Skeletal muscle satellite cell (primary cell): Measurements from ENCODE around the gene TMIE.
"Not testable (repeated sequence)": the region's sequence is repeated elsewhere in the genome, so short reads cannot be mapped to it uniquely, and the experiment has no call there.

Experiments
- H3K27me3 ChIP-seq: 2 replicates; pipeline ENCODE4 v1.7.0; 2013; ENCODE audit warnings: low read length; ENCODE audit not compliant: control insufficient read depth, insufficient read depth
- H3K36me3 ChIP-seq: 2 replicates; pipeline ENCODE4 v1.7.0; 2013; ENCODE audit warnings: mild to moderate bottlenecking, control low read depth, low read length; ENCODE audit not compliant: insufficient read depth
- H3K4me1 ChIP-seq: 2 replicates; pipeline ENCODE4 v1.7.0; 2013; ENCODE audit warnings: low read length; ENCODE audit not compliant: control insufficient read depth, insufficient read depth
- H3K4me2 ChIP-seq: 2 replicates; pipeline ENCODE4 v1.7.0; 2013; ENCODE audit warnings: mild to moderate bottlenecking, low read length
- H3K4me3 ChIP-seq: 2 replicates; pipeline ENCODE4 v1.7.0; 2013; ENCODE audit warnings: low read length
- H3K9ac ChIP-seq: 2 replicates; pipeline ENCODE4 v1.7.0; 2013; ENCODE audit warnings: mild to moderate bottlenecking, low read depth, low read length, moderate library complexity
- H3K9me3 ChIP-seq: replicated peaks from 2 replicates; pipeline ENCODE4 v1.7.0; 2013; ENCODE audit warnings: mild to moderate bottlenecking, control low read depth, low read length

TMIE gene

DNA sequence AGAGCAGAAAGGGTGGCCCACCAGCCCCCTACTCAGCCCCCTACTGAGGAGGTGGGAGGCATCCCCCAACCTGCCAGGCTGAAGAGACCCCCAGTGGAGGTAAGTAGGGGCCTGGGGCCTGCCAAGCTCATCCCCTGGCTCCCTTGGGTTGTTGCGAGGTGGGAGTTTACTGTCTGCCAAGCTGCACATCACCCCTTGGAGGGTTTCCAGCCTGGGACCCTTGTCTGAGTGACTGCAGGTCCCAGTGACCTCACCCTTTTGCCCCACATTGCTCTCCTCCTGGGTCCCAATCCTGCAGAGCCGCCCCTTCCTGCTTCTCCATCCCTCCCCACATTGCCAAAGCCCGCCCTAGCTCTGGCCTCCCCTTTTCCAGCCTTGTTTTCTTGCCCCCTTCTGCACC is 6.7 kb upstream of the TMIE start:
- Histone ChIP-seq H3K4me1 (peaks cover 9% of the 10 kb centered on the region), H3K9ac (no peak overlapping the region), H3K9me3 (no peaks in the 10 kb centered on the region), H3K36me3 (no peaks in the 10 kb centered on the region), H3K4me3 (no peak overlapping the region), H3K4me2 (no peak overlapping the region), H3K27me3 (peaks cover 18% of the 10 kb centered on the region)

GRCh38 chr3:46695177-46695961 is 5.8 kb upstream of the TMIE start:
- H3K36me3 ChIP-seq, result no peaks in the 10 kb centered on the region
- no peak overlapping the region for H3K4me2 ChIP-seq
- H3K9me3 ChIP-seq, result no peaks in the 10 kb centered on the region
- H3K4me1 ChIP-seq, result peaks cover 9% of the 10 kb centered on the region
- no peak overlapping the region for H3K9ac ChIP-seq
- no peak overlapping the region for H3K4me3 ChIP-seq
- peaks cover 22% of the 10 kb centered on the region for H3K27me3 ChIP-seq

DNA sequence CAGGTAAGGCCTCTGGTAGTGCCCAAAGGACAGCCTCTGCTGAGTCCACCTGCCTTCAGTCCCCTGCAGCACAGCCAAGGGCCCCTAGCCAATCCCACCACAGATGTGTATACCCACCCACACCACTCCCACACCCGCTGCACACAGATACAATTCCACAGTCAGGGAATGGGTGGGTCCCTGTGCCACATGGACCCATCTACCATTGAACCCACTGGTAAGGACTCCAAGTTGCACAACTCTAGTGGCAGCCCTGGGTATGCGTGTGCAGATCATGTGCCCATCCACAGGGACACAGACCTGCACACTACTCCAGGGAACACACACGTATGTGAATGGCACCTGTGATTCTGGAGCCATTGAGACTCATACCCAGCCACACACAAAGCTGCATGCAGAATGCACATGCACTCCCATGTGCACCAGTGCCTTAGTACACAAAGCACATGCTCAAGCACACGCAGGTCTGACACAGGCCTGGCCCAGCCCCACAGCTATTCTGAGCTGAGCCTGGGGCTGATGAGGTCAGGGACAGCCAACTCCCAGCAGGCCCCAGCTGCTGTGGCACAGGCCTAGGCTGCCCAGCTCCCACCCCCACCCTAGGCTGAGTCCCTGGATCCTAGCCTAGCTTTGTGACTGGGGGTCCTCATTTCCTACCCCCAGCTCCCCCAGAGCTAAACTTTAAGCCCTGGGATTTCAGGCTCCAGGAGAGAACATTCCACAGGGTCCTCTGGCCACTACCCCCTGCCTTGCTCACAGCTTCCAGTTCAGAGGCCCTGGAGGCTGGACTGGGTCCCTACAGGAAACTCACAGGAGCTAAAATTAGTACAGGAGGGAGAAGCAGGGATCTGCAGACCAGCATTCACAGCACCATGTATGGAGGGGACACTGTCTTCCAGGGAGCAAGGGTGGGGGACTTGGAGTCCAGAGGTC is 5.0 kb upstream of the TMIE start:
- Histone ChIP-seq H3K4me2 (no peak overlapping the region), H3K9ac (no peak overlapping the region), H3K4me3 (no peak overlapping the region), H3K4me1 (peaks cover 9% of the 10 kb centered on the region), H3K9me3 (no peaks in the 10 kb centered on the region), H3K36me3 (no peaks in the 10 kb centered on the region), H3K27me3 (peaks cover 27% of the 10 kb centered on the region)

GRCh38 chr3:46699676-46700523 is 1.3 kb upstream of the TMIE start:
- no peaks in the 10 kb centered on the region for H3K4me1 ChIP-seq

DNA sequence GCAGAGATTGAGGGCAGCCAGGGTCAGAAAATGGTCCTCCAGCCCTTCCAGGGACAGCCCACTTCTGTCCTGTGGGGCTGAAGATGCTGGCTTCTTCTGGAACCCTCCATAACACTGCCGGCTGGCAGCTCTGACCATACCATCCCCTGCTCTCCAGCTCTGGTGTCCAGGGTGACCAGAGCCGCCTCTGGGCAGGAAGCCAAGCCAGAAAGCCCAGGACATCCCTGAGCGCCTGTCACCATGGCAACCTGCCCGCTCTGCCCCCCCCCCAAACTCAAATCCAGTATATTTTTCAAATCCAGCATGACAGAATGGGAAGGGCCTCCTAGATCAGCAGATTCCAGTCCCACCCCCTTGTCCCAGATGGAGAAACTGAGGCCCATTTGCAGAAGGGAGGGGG is 420 bp upstream of the TMIE start:
- H3K27me3 ChIP-seq, result peaks cover 47% of the 10 kb centered on the region
- no peak overlapping the region for H3K4me3 ChIP-seq
- H3K9ac ChIP-seq, result no peak overlapping the region

More at GRCh38 chr3:46699676-46700523, 1.3 kb upstream of the TMIE start:
- Histone ChIP-seq H3K27me3 (peaks cover 44% of the 10 kb centered on the region), H3K4me2 (no peak overlapping the region), H3K9me3 (no peaks in the 10 kb centered on the region), H3K36me3 (no peaks in the 10 kb centered on the region), H3K4me3 (no peak overlapping the region), H3K9ac (no peak overlapping the region)

DNA sequence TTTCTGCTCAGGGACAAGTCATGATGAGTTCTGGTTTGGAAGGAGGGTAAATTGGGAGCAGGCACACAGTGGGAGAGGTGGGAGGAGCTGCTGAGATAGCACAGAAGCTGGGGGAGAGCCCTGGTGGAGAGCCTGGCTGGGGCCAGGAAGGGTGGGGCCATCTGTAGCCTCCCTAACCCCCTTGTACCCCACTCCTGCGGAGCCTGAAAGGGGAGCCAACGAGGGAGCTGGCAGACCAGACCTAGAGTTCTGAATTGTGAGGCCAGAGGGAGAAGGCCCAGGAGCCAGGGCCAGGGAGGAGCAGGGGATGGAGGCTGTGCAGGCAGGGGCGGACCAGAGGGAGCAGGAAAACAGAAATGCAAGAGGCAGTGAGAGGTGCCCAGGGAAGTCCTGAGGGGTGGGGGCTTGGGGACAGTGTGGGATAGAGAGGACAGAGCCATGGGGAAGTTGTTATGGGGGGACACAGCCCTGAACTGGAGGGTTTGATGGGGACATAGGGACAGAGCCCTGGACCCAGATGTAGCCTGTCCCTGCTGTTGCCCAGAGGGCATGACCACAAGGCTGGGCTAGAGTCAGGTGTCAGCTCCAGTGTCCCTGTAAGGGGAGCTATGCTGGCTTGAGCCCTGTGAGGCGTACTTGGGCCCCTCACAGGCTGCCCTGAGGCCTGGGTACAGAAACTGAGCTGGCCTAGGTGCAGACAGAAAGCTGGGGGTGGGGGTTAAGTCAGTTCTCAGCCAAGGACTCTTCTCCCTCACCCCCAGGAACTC is 1.2 kb downstream of the TMIE start:
- Histone ChIP-seq H3K36me3 (no peaks in the 10 kb centered on the region), H3K9ac (no peak overlapping the region), H3K27me3 (peaks cover 47% of the 10 kb centered on the region), H3K4me1 (peaks cover 2% of the 10 kb centered on the region), H3K4me2 (no peak overlapping the region), H3K4me3 (no peak overlapping the region), H3K9me3 (no peaks in the 10 kb centered on the region)

More for the DNA sequence above, 420 bp upstream of the TMIE start:
- H3K36me3 ChIP-seq, result no peaks in the 10 kb centered on the region
- no peak overlapping the region for H3K4me2 ChIP-seq
- no peaks in the 10 kb centered on the region for H3K4me1 ChIP-seq
- no peaks in the 10 kb centered on the region for H3K9me3 ChIP-seq

- Histone ChIP-seq H3K9me3 (no peaks in the 10 kb centered on the region), H3K9ac (no peak overlapping the region), H3K36me3 (no peaks in the 10 kb centered on the region), H3K4me3 (no peak overlapping the region), H3K4me1 (peaks cover 2% of the 10 kb centered on the region), H3K27me3 (peaks cover 47% of the 10 kb centered on the region), H3K4me2 (no peak overlapping the region)
Measured at GRCh38 chr3:46703013-46703520, 1.9 kb downstream of the TMIE start.

DNA sequence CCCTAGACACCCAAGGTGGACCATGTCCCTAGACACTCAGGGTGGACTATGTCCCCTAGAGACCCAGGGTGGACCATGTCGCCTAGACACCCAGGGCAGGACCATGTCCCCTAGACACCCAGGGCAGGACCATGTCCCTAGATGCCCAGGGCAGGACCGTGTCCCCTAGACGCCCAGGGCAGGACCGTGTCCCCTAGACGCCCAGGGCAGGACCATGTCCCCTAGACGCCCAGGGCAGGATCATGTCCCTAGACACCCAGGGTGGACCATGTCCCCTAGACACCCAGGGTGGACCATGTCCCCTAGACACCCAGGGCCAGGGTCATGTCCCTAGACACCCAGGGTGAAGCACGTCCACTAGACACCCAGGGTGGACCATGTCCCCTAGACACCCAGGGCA is 3.2 kb downstream of the TMIE start:
- H3K4me3 ChIP-seq, H3K9ac ChIP-seq, H3K9me3 ChIP-seq, H3K36me3 ChIP-seq, H3K4me1 ChIP-seq, H3K4me2 ChIP-seq: not testable (repeated sequence)
- H3K27me3 ChIP-seq, result peaks cover 46% of the 10 kb centered on the region

GRCh38 chr3:46705022-46705530 is 3.9 kb downstream of the TMIE start:
- Histone ChIP-seq H3K36me3 (no peaks in the 10 kb centered on the region), H3K9me3 (no peaks in the 10 kb centered on the region), H3K4me3 (no peak overlapping the region), H3K27me3 (peaks cover 39% of the 10 kb centered on the region), H3K4me1 (peaks cover 2% of the 10 kb centered on the region), H3K9ac (no peak overlapping the region), H3K4me2 (no peak overlapping the region)

DNA sequence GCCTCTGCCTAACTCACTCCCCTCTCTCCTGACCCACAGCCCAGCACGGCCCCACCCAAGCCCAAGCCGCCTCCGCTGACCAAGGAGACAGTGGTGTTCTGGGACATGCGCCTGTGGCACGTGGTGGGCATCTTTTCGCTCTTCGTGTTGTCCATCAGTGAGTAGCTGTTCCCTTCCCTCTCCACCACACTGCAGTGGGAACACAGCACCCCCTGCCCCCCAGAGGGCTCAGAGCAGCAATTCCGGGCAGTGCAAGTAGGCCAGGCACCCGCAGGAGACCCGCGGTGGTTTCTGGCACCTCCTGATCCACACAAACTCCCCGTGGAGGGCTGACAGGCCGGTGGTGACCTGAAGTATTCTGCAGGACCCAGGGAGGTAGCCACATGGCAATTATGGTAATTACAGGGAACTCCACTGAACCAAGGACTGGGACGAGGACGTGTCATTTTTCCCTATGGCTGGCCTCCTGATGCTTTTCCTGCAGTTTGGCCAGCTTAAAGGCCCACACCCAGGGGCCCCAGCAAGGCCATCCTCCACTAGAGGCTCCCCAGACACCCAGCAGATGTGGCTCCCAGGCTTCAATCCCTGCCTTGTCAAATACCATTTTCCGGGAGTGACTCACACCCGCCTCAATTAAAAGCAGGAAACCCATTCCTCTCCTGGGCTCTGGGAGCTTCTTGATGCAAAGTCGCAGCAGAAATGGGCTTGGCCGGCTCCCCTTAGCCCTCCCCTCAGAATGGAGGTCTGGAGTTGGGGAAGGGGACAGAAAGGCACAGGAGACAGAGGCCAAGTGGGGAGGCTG is 4.8 kb downstream of the TMIE start:
- Histone ChIP-seq H3K36me3 (no peaks in the 10 kb centered on the region), H3K4me2 (no peak overlapping the region), H3K4me3 (no peak overlapping the region), H3K9ac (no peak overlapping the region), H3K27me3 (peaks cover 37% of the 10 kb centered on the region), H3K9me3 (no peaks in the 10 kb centered on the region), H3K4me1 (peaks cover 2% of the 10 kb centered on the region)
